ENCODE results near the gene C1QTNF9. TPM values are rescaled to one million over a fixed set of nuclear protein-coding genes. Genes with fewer than 3 reads are reported as not detected.
"Not testable (repeated sequence)": the region's sequence is repeated elsewhere in the genome, so short reads cannot be mapped to it uniquely, and the experiment has no call there.

The C1QTNF9 gene
- polyA plus RNA-seq, 3 donors = 0.23 to 0.85 (median 0.24) TPM

- DNase-seq (ENCODE audit: low read depth in 3 of 3, low spot score in 2 of 3) = not testable (repeated sequence)
These were observed 10.3 kb downstream of the C1QTNF9 start for GRCh38 chr13:24319641-24320040.

DNA sequence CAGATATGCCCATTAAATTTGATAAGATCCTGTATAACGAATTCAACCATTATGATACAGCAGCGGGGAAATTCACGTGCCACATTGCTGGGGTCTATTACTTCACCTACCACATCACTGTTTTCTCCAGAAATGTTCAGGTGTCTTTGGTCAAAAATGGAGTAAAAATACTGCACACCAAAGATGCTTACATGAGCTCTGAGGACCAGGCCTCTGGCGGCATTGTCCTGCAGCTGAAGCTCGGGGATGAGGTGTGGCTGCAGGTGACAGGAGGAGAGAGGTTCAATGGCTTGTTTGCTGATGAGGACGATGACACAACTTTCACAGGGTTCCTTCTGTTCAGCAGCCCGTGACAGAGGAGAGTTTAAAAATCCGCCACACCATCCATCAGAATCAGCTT is 12.0 kb downstream of the C1QTNF9 start:
- DNase-seq (ENCODE audit: low read depth in 3 of 3, low spot score in 2 of 3) = not testable (repeated sequence)

DNA sequence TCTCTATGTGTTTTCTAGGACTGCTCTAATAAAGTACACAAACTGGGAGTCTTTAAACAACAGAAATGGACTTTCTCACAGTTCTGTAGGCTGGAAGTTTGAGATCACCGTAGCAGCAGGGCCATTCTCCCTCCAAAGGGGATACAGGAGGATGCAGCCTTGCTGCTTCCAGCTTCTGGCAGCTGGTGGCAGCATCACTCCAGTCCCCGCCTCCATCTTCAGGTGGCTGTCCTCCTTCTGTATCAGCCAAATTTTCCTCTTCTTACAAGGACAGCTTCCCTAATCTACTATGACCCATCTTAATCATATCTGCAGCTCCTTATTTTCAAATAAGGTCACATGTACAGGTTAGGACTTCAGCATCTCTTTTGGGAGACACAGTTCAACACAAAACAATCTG is 13.1 kb downstream of the C1QTNF9 start:
- not testable (repeated sequence) for DNase-seq (ENCODE audit: low read depth in 3 of 3, low spot score in 2 of 3)

DNA sequence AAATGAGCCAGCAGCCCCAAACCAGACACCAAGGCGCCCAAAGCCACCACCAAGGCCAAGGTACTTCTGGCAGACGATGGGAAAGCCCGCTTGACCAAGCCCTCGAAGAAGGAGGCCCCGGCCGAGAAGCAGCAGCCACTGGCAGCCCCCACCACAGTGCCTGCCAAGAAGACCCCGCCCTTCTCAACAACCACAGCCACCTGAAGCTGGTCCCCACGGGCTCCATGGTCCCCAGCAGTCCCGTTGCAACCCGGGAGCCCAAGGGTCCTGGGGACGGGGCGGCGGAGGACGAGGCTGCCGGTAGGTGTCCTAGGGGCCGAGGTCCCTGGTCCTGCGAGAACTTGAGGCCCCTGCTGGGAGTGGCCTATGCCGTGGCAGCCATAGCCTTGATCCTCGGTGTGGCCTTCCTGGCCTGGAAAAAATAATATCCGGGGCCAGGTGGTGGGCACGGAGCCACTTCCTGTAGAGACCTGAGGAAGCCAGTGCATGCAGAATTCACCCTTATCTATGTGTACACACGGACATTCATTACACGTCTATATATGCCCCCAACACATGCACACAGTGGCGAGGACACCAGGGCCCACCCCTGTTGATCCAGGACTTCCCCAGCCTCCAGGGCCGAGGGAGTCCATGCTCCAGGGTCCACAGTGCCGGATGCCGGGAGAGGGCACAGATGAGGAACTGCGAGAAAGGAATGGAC is 13.8 kb downstream of the C1QTNF9 start:
- no peak for DNase-seq (ENCODE audit: low read depth in 3 of 3, low spot score in 2 of 3)

- DNase-seq (ENCODE audit: low read depth in 3 of 3, low spot score in 2 of 3) = no peak
These were observed 14.3 kb downstream of the C1QTNF9 start for GRCh38 chr13:24323739-24324075.

- DNase-seq (ENCODE audit: low read depth in 3 of 3, low spot score in 2 of 3) = not testable (repeated sequence)
These were observed 18.2 kb downstream of the C1QTNF9 start for GRCh38 chr13:24327598-24327997.

DNA sequence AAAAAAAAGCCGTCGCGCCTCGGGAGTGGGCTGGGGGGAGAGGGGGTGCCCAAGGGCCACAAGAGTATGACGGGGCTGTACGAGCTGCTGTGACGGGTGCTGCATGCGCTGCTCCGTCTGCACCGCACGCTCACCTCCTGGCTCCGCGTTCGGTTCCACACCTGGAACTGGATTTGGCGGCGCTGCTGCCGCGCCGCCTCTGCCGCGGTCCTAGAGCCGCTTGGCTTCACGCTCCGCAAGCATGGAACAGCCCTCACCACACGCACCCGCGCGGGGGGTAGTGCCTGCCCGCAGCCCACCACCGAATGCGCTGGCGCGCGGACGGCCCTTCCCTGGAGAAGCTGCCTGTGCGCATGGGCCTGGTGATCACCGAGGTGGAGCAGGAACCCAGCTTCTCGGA is 18.8 kb downstream of the C1QTNF9 start:
- DNase-seq (ENCODE audit: low read depth in 3 of 3, low spot score in 2 of 3) = peak in 1 of 3 donors; percentile 15

GRCh38 chr13:24338721-24339120 is 29.3 kb downstream of the C1QTNF9 start:
- DNase-seq (ENCODE audit: low read depth in 3 of 3, low spot score in 2 of 3) = no peak

DNA sequence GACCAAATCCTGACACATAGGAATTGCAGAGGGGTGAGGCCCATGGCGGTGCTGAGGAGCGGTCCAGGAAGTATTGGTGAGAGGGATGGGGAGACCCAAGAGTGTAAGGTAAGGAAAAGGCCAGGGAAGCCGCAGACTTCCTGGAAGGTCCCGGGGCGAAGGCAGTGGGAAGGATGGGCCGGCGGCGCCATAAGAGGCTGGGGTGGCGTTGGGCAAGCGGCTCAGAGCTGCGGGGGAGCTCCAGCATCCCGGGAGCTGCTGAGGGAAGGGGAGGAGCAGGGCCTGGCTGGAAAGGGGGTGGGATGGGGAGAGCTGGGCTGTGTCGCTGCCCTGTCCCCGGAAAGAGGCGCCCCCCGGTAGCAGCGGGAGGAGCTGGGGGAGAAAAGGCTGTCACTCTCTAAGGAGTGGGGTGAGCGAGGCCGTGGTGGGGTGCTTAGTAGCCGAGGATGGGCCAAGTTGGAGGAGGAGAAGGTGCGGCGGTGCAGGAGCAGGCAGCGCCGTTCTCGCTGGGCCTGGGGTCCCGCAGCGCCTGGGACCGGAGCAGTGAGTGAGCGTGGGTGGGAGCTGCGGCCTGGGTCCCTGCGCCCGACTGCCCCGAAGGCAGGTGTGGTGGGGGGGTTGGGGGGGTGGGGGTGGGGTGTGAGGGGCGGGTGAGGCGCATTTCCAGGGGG is 30.7 kb downstream of the C1QTNF9 start:
- no peak for DNase-seq (ENCODE audit: low read depth in 3 of 3, low spot score in 2 of 3)

GRCh38 chr13:24340608-24340955 is 31.2 kb downstream of the C1QTNF9 start:
- DNase-seq (ENCODE audit: low read depth in 3 of 3, low spot score in 2 of 3) = no peak

DNA sequence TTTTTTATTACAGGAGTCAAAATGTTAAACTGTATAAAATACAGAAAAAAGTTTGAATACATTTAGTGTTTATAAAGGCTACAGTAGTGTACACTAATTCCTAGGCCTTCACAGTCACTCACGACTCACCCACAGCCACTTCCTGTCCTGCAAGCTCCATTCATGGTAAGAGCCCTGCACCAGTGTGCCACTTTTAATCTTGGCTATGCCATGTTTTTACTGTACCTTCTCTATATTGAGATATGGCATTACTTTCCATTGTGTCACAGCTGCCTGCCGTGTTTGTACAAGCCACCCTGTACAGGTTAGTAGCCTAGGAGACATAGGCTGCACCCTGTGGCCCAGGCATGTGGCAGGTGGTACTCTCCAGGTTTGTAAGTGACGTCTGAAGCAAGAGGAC is 32.1 kb downstream of the C1QTNF9 start:
- DNase-seq (ENCODE audit: low read depth in 3 of 3, low spot score in 2 of 3) = no peak

- DNase-seq (ENCODE audit: low read depth in 3 of 3, low spot score in 2 of 3) = no peak
These were observed 39.0 kb downstream of the C1QTNF9 start for GRCh38 chr13:24348385-24348784.

DNA sequence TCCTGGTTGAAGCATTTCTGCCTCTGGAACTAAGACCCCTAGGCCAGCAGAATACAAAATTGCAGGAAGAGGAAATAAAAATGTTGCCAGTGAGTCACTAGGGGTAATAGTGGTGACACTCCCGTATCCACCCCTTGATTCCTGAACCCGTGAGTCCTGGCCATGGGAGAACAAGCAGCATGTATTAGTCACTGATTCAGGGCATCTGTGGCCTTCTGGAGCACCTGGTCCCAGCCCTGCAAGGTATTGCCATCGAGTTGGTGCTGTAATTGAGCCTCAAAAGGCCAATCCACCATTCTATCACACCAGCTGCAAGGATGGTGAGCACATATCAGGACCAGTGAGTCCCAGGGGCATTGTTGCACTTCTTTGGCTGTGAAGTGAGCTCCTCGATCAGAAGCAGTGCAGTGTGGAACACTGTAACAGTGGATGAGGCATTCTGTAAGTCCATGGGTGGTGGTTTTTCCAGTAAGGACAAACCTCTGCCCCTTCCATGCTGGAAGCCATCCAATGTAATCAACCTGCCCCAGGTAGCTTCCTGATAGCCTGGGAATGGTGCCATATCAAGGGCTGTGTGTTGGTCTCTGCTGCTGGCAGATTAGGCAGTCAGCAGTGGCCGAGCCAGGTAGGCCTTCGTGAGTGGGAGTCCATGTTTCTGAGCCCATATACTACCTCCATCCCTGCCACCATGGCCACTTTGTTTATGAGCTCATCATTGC is 39.6 kb downstream of the C1QTNF9 start:
- no peak for DNase-seq (ENCODE audit: low read depth in 3 of 3, low spot score in 2 of 3)

DNA sequence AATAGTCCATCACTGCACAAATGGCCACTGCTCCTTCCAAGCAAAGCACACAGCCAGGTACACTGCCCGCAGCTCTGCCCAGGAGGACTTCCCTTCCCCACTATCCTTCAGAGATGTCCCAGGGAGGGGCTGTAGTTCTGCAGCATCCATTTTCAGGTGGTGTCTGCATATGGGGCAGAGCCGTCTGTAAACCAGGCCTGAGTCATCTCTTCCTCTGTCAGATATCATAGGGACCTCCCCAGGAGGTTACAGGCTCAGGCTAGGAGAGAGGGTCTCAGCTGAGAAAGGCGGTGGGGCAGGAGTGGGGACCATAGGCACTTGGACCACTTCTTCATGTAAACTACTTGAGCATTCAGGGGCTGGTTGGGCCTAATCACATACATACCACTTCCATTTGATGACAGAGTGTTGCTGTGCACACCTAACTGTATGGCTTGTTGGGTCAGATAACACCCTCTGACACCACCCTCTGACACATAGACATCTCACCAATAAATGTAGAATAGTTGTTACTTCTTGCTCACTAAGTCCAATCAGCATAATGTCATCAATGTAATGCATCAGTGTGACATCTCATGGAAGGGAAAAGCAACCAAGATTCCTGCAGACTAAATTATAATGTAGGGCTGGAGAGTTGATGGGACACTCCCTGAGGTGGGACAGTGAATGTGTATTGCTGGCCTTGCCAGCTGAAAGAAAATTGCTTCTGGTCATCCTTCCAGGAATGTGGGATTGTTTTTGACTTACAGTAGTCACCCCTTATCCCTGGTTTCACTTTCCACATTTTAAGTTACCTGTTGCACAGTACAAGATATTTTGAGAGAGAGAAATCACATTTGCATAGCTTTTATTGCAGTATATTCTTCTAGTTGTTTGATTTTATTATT is 40.6 kb downstream of the C1QTNF9 start:
- not testable (repeated sequence) for DNase-seq (ENCODE audit: low read depth in 3 of 3, low spot score in 2 of 3)

DNA sequence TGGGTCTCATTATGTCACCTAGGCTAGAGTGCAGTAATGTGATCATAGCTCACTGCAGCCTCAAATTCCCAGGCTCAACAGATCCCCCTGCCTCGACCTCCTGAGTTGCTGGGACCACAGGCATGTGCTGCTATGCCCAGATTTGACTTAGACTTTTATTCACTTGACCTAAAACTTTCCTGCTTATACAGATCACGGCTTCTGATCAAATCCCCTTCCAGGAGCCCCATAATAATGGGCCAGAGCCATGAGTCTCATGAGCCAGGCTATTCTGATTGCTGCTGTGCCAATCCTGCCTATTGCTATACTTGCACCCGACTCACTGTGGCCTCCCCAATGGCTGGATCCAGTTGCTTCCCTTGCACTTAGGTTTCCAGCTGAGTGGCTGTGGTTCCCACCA is 42.0 kb downstream of the C1QTNF9 start:
- no peak for DNase-seq (ENCODE audit: low read depth in 3 of 3, low spot score in 2 of 3)

DNA sequence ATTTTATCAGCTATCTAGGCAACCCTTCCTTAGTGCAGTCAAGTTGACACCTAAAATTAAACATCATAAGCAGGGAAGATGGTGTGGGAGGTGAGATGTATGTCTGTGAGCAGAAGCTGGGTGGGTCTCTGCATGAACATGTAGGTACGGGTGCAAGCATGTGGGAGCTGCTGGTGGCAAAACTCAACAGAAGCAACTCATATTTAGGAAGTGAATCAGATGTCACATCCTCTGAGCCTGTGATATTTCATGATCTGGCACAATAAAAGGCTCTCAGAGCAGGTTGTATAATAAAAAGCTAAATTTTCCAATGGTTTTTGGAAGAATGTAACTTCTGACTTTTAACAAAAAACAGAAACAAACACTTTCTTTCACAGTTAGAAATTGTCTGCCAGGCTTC is 44.4 kb downstream of the C1QTNF9 start:
- no peak for DNase-seq (ENCODE audit: low read depth in 3 of 3, low spot score in 2 of 3)

- DNase-seq (ENCODE audit: low read depth in 3 of 3, low spot score in 2 of 3) = no peak
These were observed 45.7 kb downstream of the C1QTNF9 start for GRCh38 chr13:24355103-24355502.

GRCh38 chr13:24356270-24356669 is 46.9 kb downstream of the C1QTNF9 start:
- DNase-seq (ENCODE audit: low read depth in 3 of 3, low spot score in 2 of 3) = no peak

DNA sequence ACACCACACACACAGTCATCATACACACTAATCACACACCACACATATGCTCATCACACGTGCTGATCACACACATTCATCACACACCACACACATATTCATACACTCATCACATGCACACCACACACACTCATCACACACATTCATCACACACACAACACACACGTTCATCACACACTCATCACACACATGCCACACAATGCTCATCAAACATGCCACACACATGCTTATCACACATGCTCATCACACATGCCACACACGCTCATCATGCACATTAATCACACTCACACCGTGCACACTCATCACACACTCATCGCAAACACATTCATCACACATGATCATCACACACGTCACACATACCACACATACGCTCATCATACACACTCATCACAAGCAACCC is 47.5 kb downstream of the C1QTNF9 start:
- DNase-seq (ENCODE audit: low read depth in 3 of 3, low spot score in 2 of 3) = no peak

GRCh38 chr13:24357756-24358155 is 48.4 kb downstream of the C1QTNF9 start:
- DNase-seq (ENCODE audit: low read depth in 3 of 3, low spot score in 2 of 3) = no peak

GRCh38 chr13:24358836-24359235 is 49.5 kb downstream of the C1QTNF9 start:
- not testable (repeated sequence) for DNase-seq (ENCODE audit: low read depth in 3 of 3, low spot score in 2 of 3)
